Natural killer cell (primary cell): ENCODE measurements around the gene SMPD2. TPM values are rescaled to one million over a fixed set of nuclear protein-coding genes. Genes with fewer than 3 reads are reported as not detected.

Source experiments
- ATAC-seq, 3 donors: fragments of 150-1000 bp in 2 of 3; fragments of 200-7000 bp in 1 of 3; cut with Tn5 transposase; 1 replicate in 1 of 3; 2 replicates in 2 of 3; pipeline ENCODE4 v1.10.0; 2021; ENCODE audit warnings: mild to moderate bottlenecking in 2 of 3, moderate library complexity in 2 of 3
- DNase-seq, 2 donors: peaks; one replicate each; pipeline versions ENCODE4 v3.0.0 to v3.0.0-alpha.2; 2013 to 2021; ENCODE audit warnings: mixed read lengths in 1 of 2
- H3K27ac ChIP-seq: one replicate; pipeline ENCODE4 v1.5.1; 2013; ENCODE audit warnings: mild to moderate bottlenecking, low read length
- H3K27me3 ChIP-seq: one replicate; pipeline ENCODE4 v1.6.1; 2013; ENCODE audit warnings: low read length; ENCODE audit not compliant: control insufficient read depth, insufficient read depth
- H3K36me3 ChIP-seq: one replicate; pipeline ENCODE4 v1.6.1; 2013; ENCODE audit warnings: low read length; ENCODE audit not compliant: control insufficient read depth, insufficient read depth
- H3K4me1 ChIP-seq: one replicate; pipeline ENCODE4 v1.6.1; 2013; ENCODE audit warnings: low read length; ENCODE audit not compliant: control insufficient read depth, insufficient read depth
- H3K4me3 ChIP-seq: one replicate; pipeline ENCODE4 v1.5.1; 2013; ENCODE audit warnings: low read length
- H3K9me3 ChIP-seq: one replicate; pipeline ENCODE4 v1.6.1; 2013; ENCODE audit warnings: low read length; ENCODE audit not compliant: control insufficient read depth, insufficient read depth
- H3K27ac Mint-ChIP-seq, 2 donors: one replicate each; pipeline ENCODE4 v1.8.0; 2022; ENCODE audit warnings: mild to moderate bottlenecking in 2 of 2, mixed read lengths in 2 of 2, moderate library complexity in 1 of 2
- H3K27me3 Mint-ChIP-seq, 2 donors: one replicate each; pipeline ENCODE4 v1.8.0; 2022; ENCODE audit warnings: low read depth in 2 of 2, mixed read lengths in 2 of 2
- H3K36me3 Mint-ChIP-seq: one replicate; pipeline ENCODE4 v1.8.0; 2022; ENCODE audit warnings: mixed read lengths
- H3K4me1 Mint-ChIP-seq, 2 donors: one replicate each; pipeline ENCODE4 v1.8.0; 2022; ENCODE audit warnings: mixed read lengths in 2 of 2
- H3K4me3 Mint-ChIP-seq: one replicate; pipeline ENCODE4 v1.8.0; 2022; ENCODE audit warnings: mild to moderate bottlenecking, moderate library complexity, mixed read lengths
- H3K9me3 Mint-ChIP-seq, 2 donors: one replicate each; pipeline ENCODE4 v1.8.0; 2022; ENCODE audit warnings: mixed read lengths in 2 of 2
- CTCF ChIP-seq: fragments of 200-600 bp; IDR thresholded peaks from one replicate; pipeline ENCODE4 v1.8.0; 2022; ENCODE audit warnings: antibody characterized with exemption
- WGBS: methylation state at CpG from one replicate; pipeline ENCODE4 v1.1.7; 2013; ENCODE audit warnings: missing lambda C conversion rate; ENCODE audit not compliant: insufficient coverage; 5-methylcytosine and 5-hydroxymethylcytosine counted together
- intact Hi-C: fragments of 100-400 bp; cut with micrococcal nuclease; formaldehyde crosslinking; loops from one replicate; pipeline ENCODE4 v1.14.2; 2022
- total RNA-seq, 4 donors: library from RNA; stranded (reverse); fragments of 120-200 nt in 1 of 4; gene quantifications; one replicate each; pipeline versions ENCODE4 v1.2.3 to v1.2.4, GENCODE V29; 2013 to 2022

The SMPD2 gene
- total RNA-seq, 3 donors from 2014 or later (not counting 1 experiment from before 2014, with no cell fraction given) = 25.0 to 37.3 (median 29.3) TPM

GRCh38 chr6:109467696-109468095 is 27.2 kb downstream of the SMPD2 start:
- H3K9me3 Mint-ChIP-seq = no peaks in the 10 kb centered on the region
- Histone ChIP-seq H3K36me3 (peaks cover 84% of the 10 kb centered on the region), H3K9me3 (no peaks in the 10 kb centered on the region), H3K4me1 (peaks cover 13% of the 10 kb centered on the region), H3K4me3 (no peak overlapping the region), H3K27me3 (no peaks in the 10 kb centered on the region), H3K27ac (no peak overlapping the region)
- H3K27ac Mint-ChIP-seq = peak overlapping the region in 1 of 2 donors; percentile 9
- intact Hi-C loops = no loop called here
- TF ChIP-seq CTCF = no peak
- H3K27me3 Mint-ChIP-seq = no peaks in the 10 kb centered on the region
- H3K36me3 Mint-ChIP-seq = peaks cover 42% of the 10 kb centered on the region
- H3K4me3 Mint-ChIP-seq = no peak overlapping the region
- ATAC-seq (no peak), DNase-seq (no peak)
- peaks cover 25 to 28% of the 10 kb centered on the region in 2 donors for H3K4me1 Mint-ChIP-seq
- WGBS = over 99% methylated on average over 6 of the region's 6 CpGs

- Mint-ChIP-seq H3K4me3 (no peak overlapping the region), H3K36me3 (peaks cover 40% of the 10 kb centered on the region)
- intact Hi-C loops = no loop called here
These were observed 29.2 kb downstream of the SMPD2 start for GRCh38 chr6:109469591-109470189.

GRCh38 chr6:109471105-109471810 is 30.7 kb downstream of the SMPD2 start:
- TF ChIP-seq CTCF = no peak
- H3K4me3 Mint-ChIP-seq = no peak overlapping the region
- peaks cover 13% of the 10 kb centered on the region for H3K4me1 ChIP-seq
- peaks cover 79% of the 10 kb centered on the region for H3K36me3 ChIP-seq
- no peaks in the 10 kb centered on the region for H3K9me3 Mint-ChIP-seq
- peak overlapping the region in 1 of 2 donors; percentile 15 for H3K27ac Mint-ChIP-seq
- no peak for DNase-seq
- H3K4me3 ChIP-seq = no peak overlapping the region
- peaks cover 46% of the 10 kb centered on the region for H3K36me3 Mint-ChIP-seq
- H3K27me3 ChIP-seq = no peaks in the 10 kb centered on the region
- H3K27ac ChIP-seq = no peak overlapping the region
- ATAC-seq = peak in 1 of 3 donors; percentile 21
- peaks cover 44 to 47% of the 10 kb centered on the region in 2 donors for H3K4me1 Mint-ChIP-seq
- intact Hi-C loops = no loop called here
- no peaks in the 10 kb centered on the region for H3K27me3 Mint-ChIP-seq
- WGBS = 66% methylated on average over 5 of the region's 5 CpGs
- no peaks in the 10 kb centered on the region for H3K9me3 ChIP-seq

More at GRCh38 chr6:109469591-109470189, 29.2 kb downstream of the SMPD2 start:
- no peaks in the 10 kb centered on the region for H3K27me3 Mint-ChIP-seq
- no peak overlapping the region for H3K4me3 ChIP-seq
- H3K4me1 Mint-ChIP-seq = peaks cover 31 to 35% of the 10 kb centered on the region in 2 donors
- TF ChIP-seq CTCF = no peak
- DNase-seq (no peak), ATAC-seq (no peak)
- no peaks in the 10 kb centered on the region for H3K27me3 ChIP-seq
- peaks cover 79% of the 10 kb centered on the region for H3K36me3 ChIP-seq
- H3K9me3 ChIP-seq = no peaks in the 10 kb centered on the region
- no peaks in the 10 kb centered on the region for H3K9me3 Mint-ChIP-seq
- WGBS = 96% methylated on average over 5 of the region's 5 CpGs
- peaks cover 13% of the 10 kb centered on the region for H3K4me1 ChIP-seq
- no peak overlapping the region for H3K27ac ChIP-seq
- H3K27ac Mint-ChIP-seq = no peak overlapping the region
